NCI-H774 (cell line): ENCODE data around the gene NDUFV1.
"Not testable (repeated sequence)": the region's sequence is repeated elsewhere in the genome, so short reads cannot be mapped to it uniquely, and the experiment has no call there.

Source experiments
- DNase-seq: peaks from one replicate; lab custom pipeline; 2025; lab: John Stamatoyannopoulos, UW

Gene NDUFV1

DNA sequence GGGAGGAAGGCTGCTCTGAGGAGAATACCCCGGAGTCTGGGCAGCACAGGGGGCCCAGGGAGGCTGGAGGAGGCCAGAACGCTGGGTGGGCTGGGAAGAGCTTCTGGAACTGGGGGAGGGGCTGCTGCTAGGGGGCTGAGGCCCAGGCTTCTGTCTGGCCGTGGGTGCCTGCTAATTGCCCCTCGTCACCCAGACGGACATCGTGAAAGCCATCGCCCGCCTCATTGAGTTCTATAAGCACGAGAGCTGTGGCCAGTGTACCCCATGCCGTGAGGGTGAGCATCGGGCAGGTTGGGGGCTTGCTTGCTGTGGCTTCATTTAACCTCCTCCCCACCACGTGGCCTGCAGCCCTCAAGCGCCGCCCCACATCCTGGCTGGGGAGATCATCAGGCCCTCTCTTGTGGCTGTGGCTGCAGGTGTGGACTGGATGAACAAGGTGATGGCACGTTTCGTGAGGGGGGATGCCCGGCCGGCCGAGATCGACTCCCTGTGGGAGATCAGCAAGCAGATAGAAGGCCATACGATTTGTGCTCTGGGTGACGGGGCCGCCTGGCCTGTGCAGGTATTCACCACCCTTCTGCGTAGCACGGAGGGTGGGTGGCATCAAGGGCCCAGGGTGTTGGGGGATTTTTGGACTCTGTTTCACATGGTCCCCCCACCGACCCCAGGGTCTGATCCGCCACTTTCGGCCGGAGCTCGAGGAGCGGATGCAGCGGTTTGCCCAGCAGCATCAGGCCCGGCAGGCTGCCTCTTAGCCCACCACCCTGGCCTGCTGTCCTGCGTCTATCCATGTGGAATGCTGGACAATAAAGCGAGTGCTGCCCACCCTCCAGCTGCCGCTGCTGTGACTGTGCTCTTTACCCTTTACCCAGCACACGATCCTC is 5.2 kb downstream of the NDUFV1 start:
- DNase-seq: no peak

DNA sequence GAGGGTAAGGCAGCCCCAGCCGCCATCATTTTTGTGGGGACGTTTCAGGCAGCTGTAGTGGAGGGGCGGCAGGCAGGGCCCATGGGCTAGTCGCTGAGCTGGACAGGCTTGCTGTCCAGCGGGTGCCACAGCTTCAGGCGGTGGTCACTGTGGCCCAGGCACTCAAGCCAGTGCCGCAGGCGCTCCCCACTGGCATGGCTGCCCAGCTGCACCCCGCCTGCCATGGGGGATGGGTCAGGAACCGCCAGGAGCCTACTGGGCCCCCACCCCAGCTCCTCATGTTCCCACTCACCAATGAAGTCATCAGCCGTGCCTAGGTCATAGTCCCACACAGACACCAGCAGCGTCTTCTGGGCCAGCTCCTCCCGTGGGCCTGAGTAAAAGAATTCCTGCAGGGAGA is 6.0 kb downstream of the NDUFV1 start:
- DNase-seq: no peak

DNA sequence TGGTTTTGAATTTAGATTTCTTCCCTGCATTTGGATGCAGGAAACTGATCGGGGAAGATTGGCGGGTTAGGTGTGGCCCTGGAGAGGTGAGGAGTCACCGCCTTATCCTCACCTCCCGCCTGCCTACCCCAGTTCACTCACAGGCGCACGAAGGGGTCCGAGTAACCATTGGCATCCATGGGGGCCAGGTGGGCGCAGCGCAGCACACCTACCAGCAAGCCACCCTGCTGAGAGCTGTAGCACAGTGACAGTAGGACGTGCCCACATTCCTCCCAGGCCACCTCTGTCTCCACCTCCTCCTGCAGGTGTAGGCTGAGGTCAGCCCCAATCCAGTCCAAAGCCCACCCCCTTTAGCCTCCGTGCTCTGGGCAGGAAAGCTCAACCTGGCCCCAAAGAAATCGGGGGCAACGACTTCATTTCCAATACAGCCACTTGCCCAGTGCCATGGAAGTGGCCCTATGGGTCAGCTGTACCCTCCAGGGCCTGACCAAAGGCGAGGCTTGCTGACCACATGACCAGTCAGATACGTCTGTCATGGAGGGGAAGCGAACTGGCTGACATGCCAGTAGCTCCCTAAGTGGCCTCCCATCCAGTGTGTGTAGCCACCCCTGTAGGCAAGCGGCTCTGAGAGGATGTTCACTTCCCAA is 6.7 kb downstream of the NDUFV1 start:
- DNase-seq: no peak

DNA sequence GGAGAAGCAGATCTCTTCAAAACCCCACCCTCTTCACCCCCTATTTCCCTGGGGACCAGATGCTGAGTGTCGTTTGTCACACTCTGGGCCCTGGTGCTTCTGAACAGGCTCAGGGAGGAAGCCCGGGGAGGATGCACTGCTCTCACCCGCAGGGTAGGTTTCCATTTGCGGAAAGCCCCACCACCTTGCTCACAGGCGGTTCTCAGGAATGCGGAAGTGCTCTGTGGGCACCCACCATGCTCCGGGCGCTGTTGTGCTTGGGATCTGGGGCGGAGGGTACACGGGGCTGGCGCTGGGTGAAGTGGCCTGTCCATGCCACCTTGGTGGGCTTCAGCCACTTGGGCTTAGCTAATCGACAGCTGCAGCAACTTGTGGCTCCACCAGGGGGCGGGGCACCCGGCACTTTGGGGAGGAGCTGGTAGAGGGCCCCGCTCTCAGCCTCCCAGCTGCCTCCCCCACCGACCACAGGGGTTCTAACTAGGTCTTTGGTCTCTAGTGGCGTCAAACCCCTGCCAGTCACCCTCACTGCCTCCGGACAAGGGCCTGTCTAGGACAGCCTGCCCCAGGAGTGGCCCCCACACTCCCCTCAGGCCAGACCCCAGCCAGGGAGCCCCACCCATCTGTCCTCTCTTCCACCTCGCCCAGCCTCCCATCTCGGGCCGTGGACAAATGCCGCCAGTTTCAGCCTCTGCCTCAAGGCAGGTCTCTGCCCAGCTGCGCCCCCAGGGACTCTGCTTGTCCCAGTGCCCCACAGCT is 7.4 kb downstream of the NDUFV1 start:
- DNase-seq: no peak

DNA sequence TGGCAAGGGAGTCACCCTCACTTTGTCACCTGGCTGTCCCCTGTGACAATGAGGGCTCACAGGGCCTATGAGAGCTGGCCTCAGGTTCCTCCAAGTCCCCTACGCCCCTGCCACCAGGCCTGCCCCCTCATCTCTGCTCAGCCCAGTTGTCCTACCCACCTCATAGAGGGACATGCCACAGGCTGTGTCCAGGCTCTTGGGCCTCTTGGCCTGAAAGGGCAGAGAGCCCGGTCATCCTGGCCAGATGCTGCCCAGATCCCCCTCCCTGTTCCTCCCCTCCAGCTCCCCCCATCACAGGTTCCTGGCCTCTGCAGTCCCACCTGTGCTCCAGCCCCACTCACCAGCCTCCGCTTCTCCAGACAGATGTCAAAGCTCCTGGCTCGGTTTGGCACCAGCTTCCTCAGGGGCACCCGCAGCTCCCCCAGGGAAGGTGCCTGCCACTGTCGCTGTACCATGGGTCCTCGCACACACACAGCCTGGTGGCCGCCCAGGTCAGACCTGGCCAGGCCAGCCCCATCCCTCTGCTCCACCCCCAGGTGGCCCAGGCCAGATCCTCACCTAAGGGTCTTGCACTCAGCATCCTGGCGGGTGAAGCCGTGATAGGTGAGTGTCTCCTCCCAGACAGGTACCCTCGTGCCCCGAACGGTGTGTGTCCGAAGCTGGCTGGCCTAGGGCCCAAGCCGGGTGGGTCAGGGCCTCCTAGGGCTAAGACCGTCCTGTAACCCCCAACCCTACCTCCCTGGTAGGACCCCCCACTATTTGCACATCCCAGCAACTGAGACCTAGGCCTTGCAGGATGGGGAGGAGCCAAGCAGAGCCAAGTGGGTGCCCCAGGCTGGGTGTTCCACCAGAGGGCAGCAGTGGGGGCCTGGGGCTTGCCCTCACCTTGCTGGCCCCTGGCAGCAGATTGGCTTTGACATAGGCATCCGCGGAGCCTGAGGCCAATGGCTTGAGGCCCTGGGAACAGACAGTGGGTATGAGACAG is 8.3 kb downstream of the NDUFV1 start:
- DNase-seq: no peak

DNA sequence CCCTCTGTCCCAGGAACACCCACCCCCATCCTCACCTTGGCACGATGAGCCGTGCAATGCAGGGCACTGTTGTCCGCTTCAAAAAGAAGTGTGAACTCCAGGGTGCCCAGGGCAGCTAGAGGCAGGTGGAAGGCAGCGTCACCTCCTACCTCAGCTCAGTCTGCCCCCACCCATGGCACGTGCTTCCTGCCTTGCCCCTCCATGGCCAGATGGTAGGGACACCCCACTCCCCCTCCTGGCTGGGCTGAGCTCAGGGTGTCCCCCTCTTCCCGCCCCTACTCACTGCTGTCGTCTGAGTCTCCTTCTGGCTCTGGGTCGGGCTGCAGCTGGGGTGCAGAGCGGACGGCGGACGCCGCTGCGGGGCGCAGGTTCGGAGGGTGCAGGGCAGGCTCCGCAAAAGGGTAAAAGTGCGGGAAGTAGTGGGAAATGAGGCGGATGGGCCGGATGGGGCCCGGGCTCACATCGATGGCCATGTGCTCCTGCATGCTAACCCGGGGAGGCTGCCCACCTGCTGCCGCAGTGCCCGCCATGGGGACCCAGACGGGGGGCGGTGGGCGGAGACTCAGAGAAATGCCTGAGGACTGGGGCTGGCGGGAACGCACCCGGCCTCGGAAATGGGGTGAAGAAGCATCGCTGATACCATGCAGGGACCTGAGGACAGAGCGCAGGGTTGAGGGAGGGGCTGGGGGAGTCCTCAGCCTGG is 9.1 kb downstream of the NDUFV1 start:
- no peak for DNase-seq

DNA sequence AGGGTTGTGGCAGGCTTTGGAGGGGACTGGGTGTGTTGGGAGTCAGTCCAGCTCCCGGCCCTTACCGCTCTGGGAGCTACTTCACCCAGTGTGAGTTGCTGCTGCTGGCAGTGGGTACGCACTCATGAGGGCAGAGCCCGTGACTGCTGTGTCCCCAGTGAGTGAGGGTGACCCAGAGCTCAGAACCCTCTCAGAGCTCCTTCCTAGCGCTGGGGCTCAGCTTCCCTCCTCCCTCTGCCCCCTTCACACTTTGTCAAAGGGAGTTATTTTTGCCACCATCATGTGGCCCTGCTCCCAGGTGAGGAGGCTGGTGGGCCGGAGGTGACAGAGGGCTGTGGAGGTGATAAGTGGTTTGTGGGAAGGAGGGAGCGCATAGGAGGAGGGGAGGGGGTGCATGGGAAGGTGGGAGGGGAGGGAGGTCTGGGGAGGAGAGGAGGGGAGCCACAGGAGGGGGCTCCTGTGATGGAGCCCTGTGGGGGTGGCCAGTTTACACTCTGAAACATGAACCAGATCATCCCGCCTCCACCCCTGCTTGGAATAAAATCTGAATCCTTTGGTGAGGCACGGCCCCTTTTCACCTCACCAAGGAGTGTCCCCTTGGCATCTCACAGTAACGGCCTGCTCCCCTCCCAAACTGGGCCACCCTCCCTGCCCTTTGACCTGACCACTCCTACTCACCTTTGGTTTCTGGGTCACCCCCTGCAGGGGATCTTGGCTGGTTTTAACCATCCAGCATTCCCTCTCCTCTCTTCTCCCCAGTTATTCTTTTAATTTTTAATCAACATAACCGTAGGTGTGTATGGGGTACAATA is 9.9 kb downstream of the NDUFV1 start:
- no peak for DNase-seq

DNA sequence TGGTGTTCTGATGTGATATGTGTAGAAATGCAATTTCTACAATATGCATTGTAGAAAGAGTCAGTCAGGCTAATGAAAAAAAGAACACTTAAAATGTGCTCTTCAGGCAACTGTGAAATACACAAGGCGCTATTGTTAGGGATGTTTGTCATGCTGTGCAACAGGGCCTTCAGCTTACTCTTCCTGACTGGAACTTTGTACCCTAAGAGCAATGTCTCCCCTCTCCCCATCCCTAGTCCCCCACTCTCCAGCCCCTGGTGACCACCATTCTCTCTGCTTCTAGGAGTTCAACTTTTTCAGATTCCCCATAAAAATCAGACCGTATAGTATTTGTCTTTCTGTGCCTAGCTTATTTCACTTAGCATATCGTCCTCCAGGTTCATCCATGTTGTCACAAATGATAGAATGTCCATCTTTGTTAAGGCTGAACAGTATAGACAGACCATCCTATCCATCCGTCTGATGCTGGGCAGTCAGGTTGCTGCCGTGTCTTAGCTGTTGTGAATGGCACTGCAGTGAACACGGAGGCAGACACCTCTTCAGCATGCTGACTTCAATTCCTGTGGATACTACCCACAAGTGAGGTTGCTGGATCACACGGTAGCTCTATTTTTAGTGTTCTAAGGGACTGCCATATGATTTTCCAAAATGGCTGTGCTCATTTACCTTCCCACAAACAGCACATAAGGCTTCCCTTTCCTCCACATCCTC is 10.7 kb downstream of the NDUFV1 start:
- DNase-seq: no peak

DNA sequence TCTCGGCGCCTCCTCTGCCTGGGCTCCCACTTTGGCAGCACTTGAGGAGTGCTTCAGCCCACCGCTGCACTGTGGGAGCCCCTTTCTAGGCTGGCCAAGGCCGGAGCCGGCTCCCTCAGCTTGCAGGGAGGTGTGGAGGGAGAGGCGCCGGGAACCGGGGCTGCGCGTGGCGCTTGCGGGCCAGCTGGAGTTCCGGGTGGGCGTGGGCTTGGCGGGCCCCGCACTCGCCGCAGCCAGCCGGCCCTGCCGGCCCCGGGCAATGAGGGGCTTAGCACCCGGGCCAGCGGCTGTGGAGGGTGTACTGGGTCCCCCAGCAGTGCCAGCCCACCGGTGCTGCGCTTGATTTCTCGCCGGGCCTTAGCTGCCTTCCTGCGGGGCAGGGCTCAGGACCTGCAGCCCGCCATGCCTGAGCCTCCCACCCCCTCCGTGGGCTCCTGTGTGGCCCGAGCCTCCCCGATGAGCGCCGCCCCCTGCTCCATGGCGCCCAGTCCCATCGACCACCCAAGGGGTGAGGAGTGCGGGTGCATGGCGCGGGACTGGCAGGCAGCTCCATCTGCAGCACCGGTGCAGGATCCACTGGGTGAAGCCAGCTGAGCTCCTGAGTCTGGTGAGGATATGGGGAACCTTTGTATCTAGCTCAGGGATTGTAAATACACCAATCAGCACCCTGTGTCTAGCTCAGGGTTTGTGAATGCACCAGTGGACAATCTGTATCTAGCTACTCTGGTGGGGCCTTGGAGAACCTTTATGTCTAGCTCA is 12.3 kb downstream of the NDUFV1 start:
- DNase-seq: not testable (repeated sequence)

DNA sequence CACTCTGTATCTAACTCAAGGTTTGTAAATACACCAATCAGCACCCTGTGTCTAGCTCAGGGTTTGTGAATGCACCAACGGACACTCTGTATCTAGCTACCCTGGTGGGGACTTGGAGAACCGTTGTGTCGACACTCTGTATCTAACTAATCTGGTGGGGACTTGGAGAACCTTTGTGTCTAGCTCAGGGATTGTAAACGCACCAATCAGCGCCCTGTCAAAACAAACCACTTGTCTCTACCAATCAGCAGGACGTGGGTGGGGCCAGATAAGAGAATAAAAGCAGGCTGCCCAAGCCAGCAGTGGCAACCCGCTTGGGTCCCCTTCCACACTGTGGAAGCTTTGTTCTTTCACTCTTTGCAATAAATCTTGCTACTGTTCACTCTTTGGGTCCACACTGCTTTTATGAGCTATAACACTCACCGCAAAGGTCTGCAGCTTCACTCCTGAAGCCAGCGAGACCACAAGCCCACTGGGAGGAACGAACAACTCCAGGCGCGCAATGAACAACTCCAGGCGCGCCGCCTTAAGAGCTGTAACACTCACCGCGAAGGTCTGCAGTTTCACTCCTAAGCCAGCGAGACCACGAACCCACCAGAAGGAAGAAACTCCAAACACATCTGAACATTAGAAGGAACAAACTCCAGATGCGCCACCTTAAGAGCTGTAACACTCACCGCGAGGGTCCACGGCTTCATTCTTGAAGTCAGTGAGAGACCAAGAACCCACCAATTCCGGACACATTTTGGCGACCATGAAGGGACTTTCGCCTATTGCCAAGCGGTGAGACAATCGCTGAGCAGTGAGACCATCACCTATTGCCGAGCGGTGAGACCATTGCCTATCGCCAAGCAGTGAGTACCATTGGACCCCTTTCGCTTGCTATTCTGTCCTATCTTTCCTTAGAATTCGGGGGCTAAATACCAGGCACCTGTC is 13.2 kb downstream of the NDUFV1 start:
- DNase-seq: not testable (repeated sequence)

DNA sequence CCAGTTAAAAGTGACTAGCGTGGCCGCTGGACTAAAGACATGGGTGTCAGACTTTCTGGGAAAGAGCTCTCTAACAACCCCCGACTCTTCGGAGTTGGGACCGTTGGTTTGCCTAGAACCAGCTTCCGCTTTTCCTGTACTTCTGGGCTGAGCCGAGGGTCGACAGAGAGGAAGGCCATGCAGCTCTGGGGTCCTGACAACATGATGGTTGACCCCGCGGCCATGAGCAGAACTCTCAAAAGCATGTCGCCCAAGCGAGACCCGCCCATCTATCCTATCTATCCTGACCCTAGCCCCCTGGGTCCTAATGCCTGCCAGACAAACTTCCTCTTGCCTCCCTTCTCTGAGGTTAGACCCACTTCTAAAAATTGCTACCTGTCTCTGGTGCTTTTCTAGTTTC is 13.9 kb downstream of the NDUFV1 start:
- DNase-seq: not testable (repeated sequence)

DNA sequence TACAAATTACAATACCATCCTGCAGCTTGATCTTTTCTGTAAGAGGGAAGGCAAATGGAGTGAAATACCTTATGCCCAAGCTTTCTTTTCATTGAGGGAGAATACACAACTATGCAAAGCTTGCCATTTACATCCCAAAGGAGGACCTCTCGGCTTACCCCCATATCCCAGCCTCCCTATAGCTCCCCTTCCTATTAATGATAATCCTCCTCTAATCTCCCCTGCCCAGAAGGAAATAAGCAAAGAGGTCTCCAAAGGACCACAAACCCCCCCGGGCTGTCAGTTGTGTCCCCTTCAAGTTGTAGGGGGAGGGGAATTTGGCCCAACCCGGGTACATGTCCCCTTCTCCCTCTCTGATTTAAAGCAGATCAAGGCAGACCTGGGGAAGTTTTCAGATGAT is 15.2 kb downstream of the NDUFV1 start:
- DNase-seq: not testable (repeated sequence)

DNA sequence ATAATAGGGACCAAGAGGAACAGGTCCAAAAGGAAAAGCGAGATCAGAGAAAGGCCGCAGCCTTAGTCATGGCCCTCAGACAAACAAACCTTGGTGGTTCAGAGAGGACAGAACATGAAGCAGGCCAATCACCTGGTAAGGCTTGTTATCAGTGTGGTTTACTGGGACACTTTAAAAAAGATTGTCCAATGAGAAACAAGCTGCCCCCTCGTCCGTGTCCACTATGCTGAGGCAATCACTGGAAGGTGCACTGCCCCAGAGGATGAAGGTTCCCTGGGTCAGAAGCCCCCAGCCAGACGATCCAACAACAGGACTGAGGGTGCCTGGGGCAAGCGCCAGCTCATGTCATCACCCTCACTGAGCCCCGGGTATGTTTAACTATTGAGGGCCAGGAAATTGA is 16.2 kb downstream of the NDUFV1 start:
- not testable (repeated sequence) for DNase-seq

DNA sequence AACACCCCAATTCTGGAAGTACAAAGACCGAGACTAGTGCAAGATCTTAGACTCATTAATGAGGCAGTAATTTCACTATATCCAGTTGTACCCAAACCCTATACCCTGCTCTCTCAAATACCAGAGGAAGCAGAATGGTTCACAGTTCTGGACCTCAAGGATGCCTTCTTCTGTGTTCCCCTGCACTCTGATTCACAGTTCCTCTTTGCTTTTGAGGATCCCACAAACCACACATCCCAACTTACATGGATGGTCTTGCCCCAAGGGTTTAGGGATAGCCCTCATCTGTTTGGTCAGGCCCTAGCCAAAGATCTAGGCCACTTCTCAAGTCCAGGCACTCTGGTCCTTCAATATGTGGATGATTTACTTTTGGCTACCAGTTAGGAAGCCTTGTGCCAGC is 17.1 kb downstream of the NDUFV1 start:
- not testable (repeated sequence) for DNase-seq

DNA sequence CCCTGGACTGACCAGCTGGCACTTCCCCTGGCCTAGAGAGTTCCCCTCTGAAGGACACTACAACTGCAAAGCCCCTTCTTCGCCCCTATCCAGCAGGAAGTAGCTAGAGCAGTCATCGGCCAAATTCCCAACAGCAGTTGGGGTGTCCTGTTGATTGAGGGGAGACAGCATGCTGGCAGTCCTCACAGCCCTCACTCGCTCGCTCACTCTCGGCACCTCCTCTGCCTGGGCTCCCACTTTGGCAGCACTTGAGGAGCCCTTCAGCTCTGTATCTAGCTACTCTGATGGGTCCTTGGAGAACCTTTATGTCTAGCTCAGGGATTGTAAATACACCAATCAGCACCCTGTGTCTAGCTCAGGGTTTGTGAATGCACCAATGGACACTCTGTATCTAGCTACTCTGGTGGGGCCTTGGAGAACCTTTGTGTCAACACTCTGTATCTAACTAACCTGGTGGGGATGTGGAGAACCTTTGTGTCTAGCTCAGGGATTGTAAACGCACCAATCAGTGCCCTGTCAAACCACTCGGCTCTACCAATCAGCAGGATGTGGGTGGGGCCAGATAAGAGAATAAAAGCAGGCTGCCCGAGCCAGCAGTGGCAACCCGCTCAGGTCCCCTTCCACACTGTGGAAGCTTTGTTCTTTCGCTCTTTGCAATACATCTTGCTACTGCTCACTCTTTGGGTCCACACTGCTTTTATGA is 19.5 kb downstream of the NDUFV1 start:
- not testable (repeated sequence) for DNase-seq

DNA sequence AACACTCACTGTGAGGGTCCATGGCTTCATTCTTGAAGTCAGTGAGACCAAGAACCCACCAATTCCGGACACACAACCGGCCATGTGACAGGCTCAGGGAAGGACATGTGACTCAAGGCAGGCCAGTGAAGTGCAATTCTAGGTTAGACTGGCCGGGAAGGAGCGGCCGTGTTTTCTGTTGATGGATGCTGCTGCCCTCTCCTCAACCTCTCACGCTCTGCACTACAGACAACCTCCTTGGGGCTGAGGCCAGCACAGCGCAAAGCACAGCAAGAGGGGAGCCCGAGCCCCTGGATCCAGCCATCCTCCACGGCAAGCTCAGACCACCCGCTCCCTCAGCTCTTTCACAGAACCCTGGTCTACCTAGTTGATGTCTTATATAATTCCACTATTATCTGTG is 20.2 kb downstream of the NDUFV1 start:
- no peak for DNase-seq

DNA sequence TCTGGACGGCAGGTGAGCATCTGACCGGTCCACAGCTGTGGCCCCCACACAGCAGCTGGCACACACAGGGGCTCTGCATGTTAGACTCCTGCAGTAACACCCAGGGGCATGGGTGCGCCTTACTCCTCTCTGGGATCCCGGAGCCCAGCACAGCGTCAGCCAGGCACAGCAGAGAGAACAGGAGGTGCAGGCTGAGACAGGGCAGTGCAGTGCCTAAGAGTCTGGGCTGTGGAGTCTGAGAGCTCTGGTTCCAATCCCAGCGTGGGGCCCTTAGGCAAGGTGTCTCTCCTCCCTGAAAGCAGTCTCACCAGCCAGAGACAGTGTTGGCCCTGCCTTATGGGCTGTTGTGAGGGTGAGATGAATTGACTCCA is 20.7 kb downstream of the NDUFV1 start:
- DNase-seq: no peak
